HepG2 (cell line): ENCODE results near the gene GREM2. TPM values are rescaled to one million over a fixed set of nuclear protein-coding genes. Genes with fewer than 3 reads are reported as not detected.

Experiments used
- ATAC-seq: fragments of 200-7000 bp; cut with Tn5 transposase; 3 replicates; pipeline ENCODE4 v1.9.1; 2020; ENCODE audit warnings: mild to moderate bottlenecking, moderate library complexity
- BruUV-seq: library from RNA; stranded (reverse); fragments of 400-500 nt; replicated peaks from 2 replicates; lab custom pipeline; 2021; lab: Mats Ljungman, UMichigan
- CTCF ChIA-PET: fragments of 300-600 bp; formaldehyde crosslinking; extraction: SDS; loops from one replicate; lab custom pipeline; 2021; ENCODE audit warnings: low total read pairs, inconsistent platforms, low intra/inter-chr PET ratio; lab: Yijun Ruan, JAX
- POLR2A ChIA-PET: fragments of 350-600 bp; sonication (Branson Sonifier 250); formaldehyde crosslinking; loops from one replicate; lab custom pipeline; 2020; ENCODE audit warnings: antibody characterized with exemption, inconsistent platforms; lab: Yijun Ruan, JAX
- DNase-seq: peaks from one replicate; pipeline ENCODE4 v3.0.0-alpha.2; 2015; ENCODE audit warnings: low spot score
- FAIRE-seq: peaks from 3 replicates; lab custom pipeline; 2011; peaks lifted over from hg19 to GRCh38; lab: Jason Lieb, UNC
- H2AFZ ChIP-seq: one replicate; pipeline ENCODE4 v1.6.1; 2011; ENCODE audit warnings: low read length, inconsistent platforms
- H3K27ac ChIP-seq: fragments of 300-600 bp; 3 replicates; pipeline ENCODE4 v1.8.0; 2011; ENCODE audit warnings: mixed run types, mild to moderate bottlenecking, mixed read lengths, low read length, inconsistent platforms; ENCODE audit not compliant: insufficient read depth; ENCODE audit errors: extremely low read length
- H3K27me3 ChIP-seq, 2 experiments: fragments of 200-600 bp in 1 of 2; 2 replicates in 1 of 2; 3 replicates in 1 of 2; pipeline versions ENCODE4 v1.6.0 to v1.8.0; 2011; ENCODE audit warnings: low read length in 2 of 2, mild to moderate bottlenecking in 2 of 2, moderate library complexity in 2 of 2, inconsistent platforms in 1 of 2; ENCODE audit not compliant: insufficient read depth in 2 of 2, control insufficient read depth in 1 of 2
- H3K36me3 ChIP-seq, 2 experiments: fragments of 200-600 bp in 1 of 2; replicated peaks in 1 of 2; 2 replicates in 1 of 2; 3 replicates in 1 of 2; pipeline versions ENCODE4 v1.5.1 to v1.8.0; 2011; ENCODE audit warnings: low read length in 2 of 2, inconsistent platforms in 1 of 2; ENCODE audit not compliant: insufficient read depth in 2 of 2, control insufficient read depth in 1 of 2
- H3K4me1 ChIP-seq: 2 replicates; pipeline ENCODE4 v1.5.1; 2012; ENCODE audit warnings: low read length, inconsistent platforms; ENCODE audit not compliant: insufficient read depth
- H3K4me2 ChIP-seq: 2 replicates; pipeline ENCODE4 v1.6.0; 2011; ENCODE audit warnings: low read depth, low read length, inconsistent platforms
- H3K4me3 ChIP-seq, 3 experiments: fragments of 200-600 bp in 1 of 3; sonication (generic), shearing (Covaris generic) in 1 of 3; replicated peaks in 1 of 3; 2 replicates each; pipeline ENCODE4 v1.5.1; 2011 to 2016; ENCODE audit warnings: low read length in 3 of 3, inconsistent platforms in 2 of 3, low read depth in 2 of 3, mild to moderate bottlenecking in 2 of 3, control low read depth in 1 of 3, mixed read lengths in 1 of 3; ENCODE audit not compliant: insufficient read depth in 1 of 3
- H3K79me2 ChIP-seq: one replicate; pipeline ENCODE4 v1.6.1; 2011; ENCODE audit warnings: low read length, inconsistent platforms; ENCODE audit not compliant: insufficient read depth
- H3K9ac ChIP-seq: 2 replicates; pipeline ENCODE4 v1.6.0; 2011; ENCODE audit warnings: mild to moderate bottlenecking, low read depth, low read length, inconsistent platforms; ENCODE audit not compliant: insufficient read depth
- H3K9me3 ChIP-seq: 2 replicates; pipeline ENCODE4 v1.5.1; 2012; ENCODE audit warnings: mild to moderate bottlenecking, low read length
- H4K20me1 ChIP-seq: 2 replicates; pipeline ENCODE4 v1.6.0; 2011; ENCODE audit warnings: inconsistent platforms, mild to moderate bottlenecking, low read length, moderate library complexity; ENCODE audit not compliant: insufficient read depth
- FOXA1 ChIP-seq, 2 experiments: fragments of 450-650 bp in 1 of 2; sonication (generic) in 1 of 2; formaldehyde crosslinking in 1 of 2; IDR thresholded peaks; 2 replicates each; pipeline versions ENCODE4 v1.4.0 to v1.6.1; 2016 to 2020; ENCODE audit warnings: missing genetic modification reagents in 1 of 2
- FOXK1 ChIP-seq: sonication (generic); formaldehyde crosslinking; IDR thresholded peaks from 2 replicates; pipeline ENCODE4 v1.4.0; 2020; ENCODE audit warnings: low read depth, missing genetic modification reagents, borderline replicate concordance
- HDAC2 ChIP-seq: sonication (generic); formaldehyde crosslinking; IDR thresholded peaks from 2 replicates; pipeline ENCODE4 v1.4.0; 2020; ENCODE audit warnings: missing genetic modification reagents
- KDM6A ChIP-seq: IDR thresholded peaks from 2 replicates; pipeline ENCODE4 v1.6.1; 2016; ENCODE audit warnings: low read depth
- LBX2 ChIP-seq: sonication (generic); formaldehyde crosslinking; IDR thresholded peaks from 2 replicates; pipeline ENCODE4 v1.5.0; 2020; ENCODE audit warnings: missing genetic modification reagents, mild to moderate bottlenecking, borderline replicate concordance
- SCMH1 ChIP-seq: sonication (generic); formaldehyde crosslinking; IDR thresholded peaks from 2 replicates; pipeline ENCODE4 v1.9.0; 2021; ENCODE audit warnings: missing genetic modification reagents, mild to moderate bottlenecking, borderline replicate concordance
- ZNF205 ChIP-seq: IDR thresholded peaks from 2 replicates; pipeline ENCODE4 v1.6.1; 2018; ENCODE audit warnings: missing biosample characterization, missing genetic modification reagents
- ZNF354B ChIP-seq: sonication (generic); formaldehyde crosslinking; IDR thresholded peaks from 2 replicates; pipeline ENCODE4 v1.8.0; 2022; ENCODE audit warnings: mild to moderate bottlenecking, missing genetic modification reagents
- ZNF772 ChIP-seq: sonication (generic); formaldehyde crosslinking; IDR thresholded peaks from 2 replicates; pipeline ENCODE4 v1.5.0; 2020; ENCODE audit warnings: mild to moderate bottlenecking, missing genetic modification reagents
- WGBS: methylation state at CpG from one replicate; pipeline ENCODE4 v1.1.6; 2017; ENCODE audit warnings: low lambda C conversion rate; 5-methylcytosine and 5-hydroxymethylcytosine counted together
- in situ Hi-C: cut with HindIII; loops from 2 replicates; pipeline ENCODE4 v1.10.0; 2017; ENCODE audit warnings: low pct_unique_long_range_greater_than_20kb; ENCODE audit not compliant: extremely low pct_ligation_motif_present
- intact Hi-C: fragments of 100-400 bp; cut with micrococcal nuclease; formaldehyde crosslinking; loops from one replicate; pipeline ENCODE4 v1.10.0; 2022; ENCODE audit not compliant: unreplicated experiment
- polyA plus RNA-seq, 8 experiments: library from polyadenylated mRNA; depleted of rRNA in 3 of 8; stranded (reverse) in 7 of 8; unstranded in 1 of 8; fragments of >200 nt; fragmentation: Illumina TruSeq in 4 of 8; extraction: Trizol in 4 of 8; gene quantifications; 2 replicates each; pipeline versions ENCODE4 v1.2.1 to v1.2.3, GENCODE V29; 2011 to 2016; ENCODE audit warnings: low read depth in 4 of 8, missing spikeins in 1 of 8, mixed read lengths in 1 of 8; ENCODE audit not compliant: insufficient read depth in 1 of 8
- total RNA-seq, 5 experiments: library from RNA; depleted of rRNA; stranded (reverse); fragments of >200 nt; fragmentation: Illumina TruSeq; extraction: Trizol; gene quantifications; 2 replicates each; pipeline ENCODE4 v1.2.3, GENCODE V29; 2016; ENCODE audit warnings: low read depth in 1 of 5
- TF ChIP-seq, protein P1 (sequence below): sonication (generic); formaldehyde crosslinking; IDR thresholded peaks from 2 replicates; pipeline ENCODE4 v1.4.0; 2020; ENCODE audit warnings: missing genetic modification reagents

Gene GREM2
- total and polyA plus RNA-seq, 2 of the 13 experiments (the other 11 are each of a cell fraction or from before 2014, with no cell fraction given): 0.07 TPM; not detected in 1

DNA sequence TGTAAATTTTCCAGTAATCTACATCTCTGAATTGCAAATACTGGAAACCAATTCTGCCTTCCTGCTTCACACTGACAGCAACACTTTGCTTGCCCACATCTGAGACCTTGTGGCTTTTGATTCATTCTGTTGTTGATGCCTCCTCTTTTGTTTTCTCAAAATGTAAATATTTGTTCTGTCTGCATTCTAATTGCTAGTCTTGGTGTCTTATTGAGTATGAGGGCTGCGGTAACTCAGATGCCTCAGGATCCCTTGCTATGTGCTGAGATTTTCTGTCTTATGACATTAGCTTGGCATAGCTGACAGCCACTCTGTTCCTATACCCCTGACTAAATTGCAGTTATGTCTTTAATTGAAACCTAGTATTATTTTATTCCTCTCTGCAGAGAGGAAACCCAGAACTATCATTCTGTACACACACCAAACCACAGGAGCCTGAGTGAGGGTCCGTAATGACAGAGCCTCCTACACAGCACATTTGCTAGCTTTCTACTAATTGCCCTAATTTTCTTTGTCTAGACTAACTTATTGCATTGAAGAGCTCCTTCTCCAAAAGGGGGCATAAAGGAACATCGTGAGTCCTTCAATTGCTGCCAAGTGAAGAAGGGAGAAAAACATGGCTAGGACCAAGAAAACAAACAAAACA is 72.1 kb downstream of the GREM2 start:
- H4K20me1 ChIP-seq: no peaks in the 10 kb centered on the region
- no peaks in the 10 kb centered on the region for H3K36me3 ChIP-seq
- no peak overlapping the region for H3K4me2 ChIP-seq
- no peaks in the 10 kb centered on the region for H3K4me1 ChIP-seq
- H3K27ac ChIP-seq: no peak overlapping the region
- H3K27me3 ChIP-seq: no peaks in the 10 kb centered on the region
- no peak for ATAC-seq
- POLR2A ChIA-PET: no interaction called here
- no peak for DNase-seq
- H3K9me3 ChIP-seq: peaks cover 9% of the 10 kb centered on the region
- intact Hi-C loops: no loop called here
- no peak for TF ChIP-seq ZNF354B (CRISPR knock-in tag)
- TF ChIP-seq, protein P1, sequence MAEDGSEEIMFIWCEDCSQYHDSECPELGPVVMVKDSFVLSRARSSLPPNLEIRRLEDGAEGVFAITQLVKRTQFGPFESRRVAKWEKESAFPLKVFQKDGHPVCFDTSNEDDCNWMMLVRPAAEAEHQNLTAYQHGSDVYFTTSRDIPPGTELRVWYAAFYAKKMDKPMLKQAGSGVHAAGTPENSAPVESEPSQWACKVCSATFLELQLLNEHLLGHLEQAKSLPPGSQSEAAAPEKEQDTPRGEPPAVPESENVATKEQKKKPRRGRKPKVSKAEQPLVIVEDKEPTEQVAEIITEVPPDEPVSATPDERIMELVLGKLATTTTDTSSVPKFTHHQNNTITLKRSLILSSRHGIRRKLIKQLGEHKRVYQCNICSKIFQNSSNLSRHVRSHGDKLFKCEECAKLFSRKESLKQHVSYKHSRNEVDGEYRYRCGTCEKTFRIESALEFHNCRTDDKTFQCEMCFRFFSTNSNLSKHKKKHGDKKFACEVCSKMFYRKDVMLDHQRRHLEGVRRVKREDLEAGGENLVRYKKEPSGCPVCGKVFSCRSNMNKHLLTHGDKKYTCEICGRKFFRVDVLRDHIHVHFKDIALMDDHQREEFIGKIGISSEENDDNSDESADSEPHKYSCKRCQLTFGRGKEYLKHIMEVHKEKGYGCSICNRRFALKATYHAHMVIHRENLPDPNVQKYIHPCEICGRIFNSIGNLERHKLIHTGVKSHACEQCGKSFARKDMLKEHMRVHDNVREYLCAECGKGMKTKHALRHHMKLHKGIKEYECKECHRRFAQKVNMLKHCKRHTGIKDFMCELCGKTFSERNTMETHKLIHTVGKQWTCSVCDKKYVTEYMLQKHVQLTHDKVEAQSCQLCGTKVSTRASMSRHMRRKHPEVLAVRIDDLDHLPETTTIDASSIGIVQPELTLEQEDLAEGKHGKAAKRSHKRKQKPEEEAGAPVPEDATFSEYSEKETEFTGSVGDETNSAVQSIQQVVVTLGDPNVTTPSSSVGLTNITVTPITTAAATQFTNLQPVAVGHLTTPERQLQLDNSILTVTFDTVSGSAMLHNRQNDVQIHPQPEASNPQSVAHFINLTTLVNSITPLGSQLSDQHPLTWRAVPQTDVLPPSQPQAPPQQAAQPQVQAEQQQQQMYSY (CRISPR knock-in tag): 0 out of 2 replicates have a peak, but pooled peaks have one; percentile 36
- TF ChIP-seq, all 625 proteins: peak for 1
- no peak overlapping the region for H3K4me3 ChIP-seq
- no TSS peak for BruUV-seq
- in situ Hi-C loops: no loop called here
- no peak overlapping the region for H2AFZ ChIP-seq
- FAIRE-seq: no peak
- H3K9ac ChIP-seq: no peak overlapping the region
- WGBS: 10% methylated on average over 3 of the region's 3 CpGs
- no peaks in the 10 kb centered on the region for H3K79me2 ChIP-seq
- CTCF ChIA-PET: no interaction called here

DNA sequence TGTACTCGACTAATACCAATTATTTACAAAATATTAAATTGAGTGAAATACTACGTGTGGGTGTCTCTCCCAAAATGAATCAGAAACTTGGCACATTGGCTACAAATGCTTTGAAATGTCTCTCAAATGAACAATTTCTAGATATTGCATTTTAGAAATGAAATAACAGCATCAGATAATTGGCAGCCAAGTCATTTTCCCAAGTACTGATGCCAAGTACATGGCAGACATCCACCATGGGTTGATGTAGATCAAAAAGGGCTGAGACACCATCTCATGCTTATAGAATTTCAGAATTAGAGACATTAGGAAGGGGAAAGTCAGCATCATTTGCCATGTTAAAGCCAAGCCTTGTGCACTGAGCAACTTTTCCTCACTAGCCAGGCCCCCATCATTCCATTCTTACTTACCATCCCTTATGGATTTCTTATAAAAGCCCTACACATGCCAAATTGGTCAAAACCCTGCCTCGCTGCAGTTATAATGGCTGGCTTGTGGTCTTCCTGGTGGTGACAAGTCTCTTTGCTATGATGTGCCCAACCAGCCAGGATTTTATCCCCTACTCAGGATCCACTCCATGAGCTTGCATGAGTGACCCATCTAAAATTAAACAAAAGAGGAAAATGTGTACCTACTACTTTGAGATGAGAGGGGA is 73.1 kb downstream of the GREM2 start:
- no peak overlapping the region for H3K4me2 ChIP-seq
- WGBS: 8% methylated on average over 3 of the region's 3 CpGs
- CTCF ChIA-PET: no interaction called here

More for the DNA sequence above, 73.1 kb downstream of the GREM2 start:
- H3K36me3 ChIP-seq: no peaks in the 10 kb centered on the region
- FAIRE-seq: no peak
- no peaks in the 10 kb centered on the region for H3K27me3 ChIP-seq
- ATAC-seq: no peak
- H3K27ac ChIP-seq: no peak overlapping the region
- DNase-seq: no peak
- no peak overlapping the region for H3K4me3 ChIP-seq
- H2AFZ ChIP-seq: no peak overlapping the region
- intact Hi-C loops (no loop called here), in situ Hi-C loops (no loop called here)
- POLR2A ChIA-PET: no interaction called here
- TF ChIP-seq SCMH1 (CRISPR knock-in tag) (no peak), FOXK1 (CRISPR knock-in tag) (no peak), KDM6A (no peak), ZNF772 (CRISPR knock-in tag) (no peak), FOXA1 (IDR thresholded peaks at IDR 0.05) (no peak), FOXA1 (CRISPR knock-in tag; IDR thresholded peaks at IDR 0.05) (no peak), ZNF205 (no peak), LBX2 (CRISPR knock-in tag) (no peak), HDAC2 (CRISPR knock-in tag) (no peak)
- TF ChIP-seq, all 625 proteins: peak for 0
- no peaks in the 10 kb centered on the region for H4K20me1 ChIP-seq
- H3K79me2 ChIP-seq: no peaks in the 10 kb centered on the region
- peaks cover 9% of the 10 kb centered on the region for H3K9me3 ChIP-seq
- H3K9ac ChIP-seq: no peak overlapping the region
- H3K4me1 ChIP-seq: no peaks in the 10 kb centered on the region
- BruUV-seq: no TSS peak
